H9 (cell line): ENCODE results near the gene LRSAM1. TPM values are rescaled to one million over a fixed set of nuclear protein-coding genes. Genes with fewer than 3 reads are reported as not detected.

ENCODE experiments used
- DNase-seq: peaks from one replicate; pipeline ENCODE4 v3.0.0-alpha.2; 2017
- H2AFZ ChIP-seq: one replicate; pipeline ENCODE4 v1.6.1; 2013; ENCODE audit warnings: mild to moderate bottlenecking, low read length, control low read depth, moderate library complexity
- H2AK5ac ChIP-seq: 2 replicates; pipeline ENCODE4 v1.6.1; 2013; ENCODE audit warnings: low read length, control low read depth, mixed read lengths; ENCODE audit not compliant: insufficient read length
- H2BK120ac ChIP-seq: one replicate; pipeline ENCODE4 v1.6.1; 2013; ENCODE audit warnings: low read depth, mild to moderate bottlenecking, low read length, control low read depth, inconsistent platforms; ENCODE audit not compliant: poor library complexity, severe bottlenecking
- H2BK12ac ChIP-seq: 2 replicates; pipeline ENCODE4 v1.6.1; 2013; ENCODE audit warnings: low read length, control low read depth, mixed read lengths, low read depth; ENCODE audit not compliant: insufficient read length
- H2BK15ac ChIP-seq: 2 replicates; pipeline ENCODE4 v1.6.1; 2013; ENCODE audit warnings: low read depth, low read length, control low read depth
- H2BK20ac ChIP-seq: one replicate; pipeline ENCODE4 v1.6.1; 2013; ENCODE audit warnings: low read depth, mild to moderate bottlenecking, low read length, control low read depth, inconsistent platforms; ENCODE audit not compliant: poor library complexity, severe bottlenecking
- H2BK5ac ChIP-seq: 2 replicates; pipeline ENCODE4 v1.6.1; 2013; ENCODE audit warnings: low read length, control low read depth, mixed read lengths; ENCODE audit not compliant: insufficient read length
- H3K14ac ChIP-seq: 2 replicates; pipeline ENCODE4 v1.6.1; 2013; ENCODE audit warnings: low read length, control low read depth; ENCODE audit not compliant: insufficient read depth
- H3K18ac ChIP-seq: 2 replicates; pipeline ENCODE4 v1.6.1; 2013; ENCODE audit warnings: low read depth, mild to moderate bottlenecking, mixed read lengths, low read length, control low read depth; ENCODE audit not compliant: insufficient read length
- H3K23ac ChIP-seq: 2 replicates; pipeline ENCODE4 v1.6.1; 2013; ENCODE audit warnings: low read length, control low read depth, mixed read lengths, low read depth; ENCODE audit not compliant: insufficient read length
- H3K23me2 ChIP-seq: 2 replicates; pipeline ENCODE4 v1.6.1; 2013; ENCODE audit warnings: low read depth, mild to moderate bottlenecking, mixed read lengths, low read length, control low read depth; ENCODE audit not compliant: insufficient read length, poor library complexity, severe bottlenecking
- H3K27ac ChIP-seq: 2 replicates; pipeline ENCODE4 v1.5.1; 2013; ENCODE audit warnings: low read length, control low read depth, mixed read lengths, low read depth; ENCODE audit not compliant: insufficient read length
- H3K27me3 ChIP-seq: 2 replicates; pipeline ENCODE4 v1.6.1; 2013; ENCODE audit warnings: low read length, control low read depth, inconsistent platforms; ENCODE audit not compliant: insufficient read depth
- H3K4ac ChIP-seq: 2 replicates; pipeline ENCODE4 v1.6.1; 2013; ENCODE audit warnings: low read depth, mild to moderate bottlenecking, control low read depth, inconsistent platforms, low read length, moderate library complexity
- H3K4me1 ChIP-seq: 2 replicates; pipeline ENCODE4 v1.6.1; 2013; ENCODE audit warnings: low read length, control low read depth, inconsistent platforms; ENCODE audit not compliant: insufficient read depth
- H3K4me2 ChIP-seq: 2 replicates; pipeline ENCODE4 v1.6.1; 2013; ENCODE audit warnings: low read length, control low read depth, mixed read lengths; ENCODE audit not compliant: insufficient read length, insufficient read depth
- H3K56ac ChIP-seq: 2 replicates; pipeline ENCODE4 v1.6.1; 2013; ENCODE audit warnings: low read depth, mild to moderate bottlenecking, mixed read lengths, low read length, control low read depth; ENCODE audit not compliant: insufficient read length
- H3K79me1 ChIP-seq: 2 replicates; pipeline ENCODE4 v1.6.1; 2013; ENCODE audit warnings: low read depth, mild to moderate bottlenecking, moderate library complexity, low read length, control low read depth, inconsistent platforms; ENCODE audit not compliant: insufficient read depth, poor library complexity, severe bottlenecking
- H3K79me2 ChIP-seq: 2 replicates; pipeline ENCODE4 v1.6.1; 2013; ENCODE audit warnings: low read length, control low read depth, inconsistent platforms; ENCODE audit not compliant: insufficient read depth
- H3K9ac ChIP-seq: 2 replicates; pipeline ENCODE4 v1.6.1; 2013; ENCODE audit warnings: low read length, control low read depth, mixed read lengths; ENCODE audit not compliant: insufficient read length; ENCODE audit errors: extremely low read depth
- H3K9me3 ChIP-seq: one replicate; pipeline ENCODE4 v1.6.1; 2013; ENCODE audit warnings: low read depth, low read length, inconsistent platforms; ENCODE audit not compliant: control insufficient read depth
- H3T11ph ChIP-seq: one replicate; pipeline ENCODE4 v1.6.1; 2013; ENCODE audit warnings: mild to moderate bottlenecking, low read length, control low read depth, inconsistent platforms
- H4K20me1 ChIP-seq: one replicate; pipeline ENCODE4 v1.6.1; 2013; ENCODE audit not compliant: control insufficient read depth, insufficient read length, insufficient read depth
- H4K5ac ChIP-seq: 2 replicates; pipeline ENCODE4 v1.6.1; 2013; ENCODE audit warnings: low read depth, mild to moderate bottlenecking, mixed read lengths, low read length, control low read depth; ENCODE audit not compliant: insufficient read length
- H4K8ac ChIP-seq: replicated peaks from 2 replicates; pipeline ENCODE4 v1.6.1; 2013; ENCODE audit warnings: low read length, control low read depth, mixed read lengths, low read depth; ENCODE audit not compliant: insufficient read length
- H4K91ac ChIP-seq: 2 replicates; pipeline ENCODE4 v1.6.1; 2013; ENCODE audit warnings: low read depth, mild to moderate bottlenecking, moderate library complexity, mixed read lengths, low read length, control low read depth; ENCODE audit not compliant: insufficient read length
- H3K27ac Mint-ChIP-seq, 3 experiments: 2 replicates in 2 of 3; 3 replicates in 1 of 3; pipeline ENCODE4 v1.8.0; 2020 to 2021; ENCODE audit warnings: mixed read lengths in 3 of 3, mild to moderate bottlenecking in 1 of 3, moderate library complexity in 1 of 3
- H3K27me3 Mint-ChIP-seq: 2 replicates; pipeline ENCODE4 v1.8.0; 2021; ENCODE audit warnings: low read depth, mild to moderate bottlenecking, moderate library complexity, mixed read lengths
- H3K36me3 Mint-ChIP-seq, 3 experiments: 2 replicates in 2 of 3; 3 replicates in 1 of 3; pipeline ENCODE4 v1.8.0; 2020 to 2021; ENCODE audit warnings: low read depth in 3 of 3, mixed read lengths in 3 of 3; ENCODE audit not compliant: insufficient read depth in 1 of 3
- H3K4me1 Mint-ChIP-seq, 2 experiments: 2 replicates each; pipeline ENCODE4 v1.8.0; 2020; ENCODE audit warnings: mixed read lengths in 2 of 2
- H3K4me3 Mint-ChIP-seq, 2 experiments: 2 replicates in 1 of 2; 3 replicates in 1 of 2; pipeline ENCODE4 v1.8.0; 2020 to 2021; ENCODE audit warnings: mild to moderate bottlenecking in 2 of 2, mixed read lengths in 2 of 2, moderate library complexity in 1 of 2
- H3K9me3 Mint-ChIP-seq, 2 experiments: 2 replicates in 1 of 2; 3 replicates in 1 of 2; pipeline ENCODE4 v1.8.0; 2020; ENCODE audit warnings: mild to moderate bottlenecking in 2 of 2, mixed read lengths in 2 of 2, moderate library complexity in 1 of 2
- WGBS: extraction: QIAGEN DNeasy Blood & Tissue Kit; methylation state at CpG from one replicate; pipeline ENCODE4 v1.1.7; 2013; ENCODE audit warnings: missing lambda C conversion rate, low lambda C conversion rate, mixed read lengths; ENCODE audit not compliant: insufficient read length; ENCODE audit errors: extremely low coverage; 5-methylcytosine and 5-hydroxymethylcytosine counted together
- total RNA-seq: library from RNA; stranded (reverse); gene quantifications from 2 replicates; pipeline ENCODE4 v1.2.1, GENCODE V29; 2021
- TF ChIP-seq, protein P1 (sequence below): fragments of 200-600 bp; sonication (generic); conservative IDR thresholded peaks from 3 replicates; pipeline ENCODE4 v1.8.0; 2021; ENCODE audit warnings: antibody characterized with exemption, mild to moderate bottlenecking

Gene LRSAM1
- total RNA-seq, 1 experiment from 2014 or later: 16.2 TPM

DNA sequence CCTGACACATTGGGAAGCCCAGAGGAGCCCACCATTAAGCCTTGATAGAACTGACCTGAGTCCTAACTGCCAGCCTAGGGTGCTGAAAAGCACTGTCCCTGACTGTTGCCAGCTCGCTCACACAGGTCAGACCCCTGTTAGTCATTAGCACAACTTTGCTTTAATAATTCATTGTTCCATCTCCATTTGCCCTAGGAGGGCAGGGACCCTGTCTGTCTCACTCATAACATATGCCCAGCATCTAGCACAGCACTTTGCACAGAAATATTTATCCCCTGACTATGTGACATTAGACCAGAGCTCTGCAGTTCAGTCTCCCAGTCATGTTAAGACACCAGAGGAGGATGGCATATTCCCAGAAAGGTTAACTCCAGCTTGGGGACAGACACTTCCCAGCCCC, 99.0 kb downstream of the LRSAM1 start:
- no peaks in the 10 kb centered on the region for H4K20me1 ChIP-seq
- peaks cover 5% of the 10 kb centered on the region; the same call in 1 of the 2 replicates for H3K79me2 ChIP-seq
- Mint-ChIP-seq H3K27ac (peak overlapping the region in 2 of 3 experiments; percentile 46 to 90; a peak in 4 of 7 replicates), H3K27me3 (no peaks in the 10 kb centered on the region), H3K4me1 (peaks cover 26 to 27% of the 10 kb centered on the region in 2 experiments), H3K36me3 (peaks cover 0 to 7% (median 0%) of the 10 kb centered on the region in 3 experiments; a peak in 2 of 7 replicates), H3K9me3 (no peaks in the 10 kb centered on the region), H3K4me3 (no peak overlapping the region)
- no peak overlapping the region for H2BK5ac ChIP-seq
- H3K79me1 ChIP-seq: peaks cover 3% of the 10 kb centered on the region
- no peak overlapping the region for H4K5ac ChIP-seq
- H3K14ac ChIP-seq: no peak overlapping the region
- H3K18ac ChIP-seq: no peak overlapping the region
- no CpG with 5 or more reads among the region's 1 CpG for WGBS
- H3K4ac ChIP-seq: no peak overlapping the region
- H2BK12ac ChIP-seq: no peak overlapping the region
- TF ChIP-seq, protein P1, sequence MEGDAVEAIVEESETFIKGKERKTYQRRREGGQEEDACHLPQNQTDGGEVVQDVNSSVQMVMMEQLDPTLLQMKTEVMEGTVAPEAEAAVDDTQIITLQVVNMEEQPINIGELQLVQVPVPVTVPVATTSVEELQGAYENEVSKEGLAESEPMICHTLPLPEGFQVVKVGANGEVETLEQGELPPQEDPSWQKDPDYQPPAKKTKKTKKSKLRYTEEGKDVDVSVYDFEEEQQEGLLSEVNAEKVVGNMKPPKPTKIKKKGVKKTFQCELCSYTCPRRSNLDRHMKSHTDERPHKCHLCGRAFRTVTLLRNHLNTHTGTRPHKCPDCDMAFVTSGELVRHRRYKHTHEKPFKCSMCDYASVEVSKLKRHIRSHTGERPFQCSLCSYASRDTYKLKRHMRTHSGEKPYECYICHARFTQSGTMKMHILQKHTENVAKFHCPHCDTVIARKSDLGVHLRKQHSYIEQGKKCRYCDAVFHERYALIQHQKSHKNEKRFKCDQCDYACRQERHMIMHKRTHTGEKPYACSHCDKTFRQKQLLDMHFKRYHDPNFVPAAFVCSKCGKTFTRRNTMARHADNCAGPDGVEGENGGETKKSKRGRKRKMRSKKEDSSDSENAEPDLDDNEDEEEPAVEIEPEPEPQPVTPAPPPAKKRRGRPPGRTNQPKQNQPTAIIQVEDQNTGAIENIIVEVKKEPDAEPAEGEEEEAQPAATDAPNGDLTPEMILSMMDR: no peak
- H3K23me2 ChIP-seq: no peaks in the 10 kb centered on the region
- DNase-seq: no peak
- H4K8ac ChIP-seq: no peak overlapping the region
- no peak overlapping the region for H2BK120ac ChIP-seq
- H3K4me2 ChIP-seq: no peak overlapping the region
- no peaks in the 10 kb centered on the region for H3K9me3 ChIP-seq
- H3K23ac ChIP-seq: no peak overlapping the region
- no peaks in the 10 kb centered on the region; the same call in 1 of the 2 replicates for H3K4me1 ChIP-seq
- H4K91ac ChIP-seq: no peak overlapping the region
- no peak overlapping the region for H2AFZ ChIP-seq
- no peak overlapping the region for H3T11ph ChIP-seq
- no peaks in the 10 kb centered on the region for H3K27me3 ChIP-seq
- no peak overlapping the region for H2BK15ac ChIP-seq
- no peak overlapping the region for H3K9ac ChIP-seq
- H3K56ac ChIP-seq: no peak overlapping the region
- H2AK5ac ChIP-seq: no peak overlapping the region
- H2BK20ac ChIP-seq: no peak overlapping the region
- no peak overlapping the region for H3K27ac ChIP-seq
